Measurements from ENCODE around the gene SLC8B1. TPM values are rescaled to one million over a fixed set of nuclear protein-coding genes. Genes with fewer than 3 reads are reported as not detected.

SLC8B1 gene
- total RNA-seq, 1 donor from 2014 or later, result 44.6 TPM

DNA sequence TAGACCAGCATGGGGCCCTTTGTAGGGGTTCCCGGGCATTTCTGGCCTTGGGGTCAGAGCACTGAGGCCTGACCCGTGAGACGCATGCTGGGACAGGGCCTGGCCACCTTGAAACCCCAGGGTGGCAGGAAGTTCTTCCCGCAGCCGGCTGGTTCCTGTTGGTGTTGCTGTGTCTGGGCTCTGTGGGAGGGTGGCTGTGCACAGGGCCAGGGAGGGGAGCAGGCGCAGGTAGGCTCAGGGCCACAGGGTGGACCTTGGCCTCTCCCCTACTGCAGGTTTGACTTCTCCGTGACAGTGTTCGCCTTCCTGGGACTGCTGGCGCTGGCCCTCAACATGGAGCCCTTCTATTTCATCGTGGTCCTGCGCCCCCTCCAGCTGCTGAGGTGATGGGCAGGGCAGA lies 48.2 kb downstream of the SLC8B1 start:
- Mint-ChIP-seq H3K4me3 (ENCODE audit: unreplicated experiment) (no peak overlapping the region), H3K9me3 (ENCODE audit: unreplicated experiment) (no peaks in the 10 kb centered on the region), H3K27me3 (ENCODE audit: unreplicated experiment) (peaks cover 3% of the 10 kb centered on the region), H3K27ac (ENCODE audit: unreplicated experiment) (no peak overlapping the region), H3K4me1 (ENCODE audit: unreplicated experiment) (peaks cover 12% of the 10 kb centered on the region), H3K36me3 (ENCODE audit: low read depth, unreplicated experiment) (peaks cover 10% of the 10 kb centered on the region)
- TF ChIP-seq, protein P1, sequence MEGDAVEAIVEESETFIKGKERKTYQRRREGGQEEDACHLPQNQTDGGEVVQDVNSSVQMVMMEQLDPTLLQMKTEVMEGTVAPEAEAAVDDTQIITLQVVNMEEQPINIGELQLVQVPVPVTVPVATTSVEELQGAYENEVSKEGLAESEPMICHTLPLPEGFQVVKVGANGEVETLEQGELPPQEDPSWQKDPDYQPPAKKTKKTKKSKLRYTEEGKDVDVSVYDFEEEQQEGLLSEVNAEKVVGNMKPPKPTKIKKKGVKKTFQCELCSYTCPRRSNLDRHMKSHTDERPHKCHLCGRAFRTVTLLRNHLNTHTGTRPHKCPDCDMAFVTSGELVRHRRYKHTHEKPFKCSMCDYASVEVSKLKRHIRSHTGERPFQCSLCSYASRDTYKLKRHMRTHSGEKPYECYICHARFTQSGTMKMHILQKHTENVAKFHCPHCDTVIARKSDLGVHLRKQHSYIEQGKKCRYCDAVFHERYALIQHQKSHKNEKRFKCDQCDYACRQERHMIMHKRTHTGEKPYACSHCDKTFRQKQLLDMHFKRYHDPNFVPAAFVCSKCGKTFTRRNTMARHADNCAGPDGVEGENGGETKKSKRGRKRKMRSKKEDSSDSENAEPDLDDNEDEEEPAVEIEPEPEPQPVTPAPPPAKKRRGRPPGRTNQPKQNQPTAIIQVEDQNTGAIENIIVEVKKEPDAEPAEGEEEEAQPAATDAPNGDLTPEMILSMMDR (IDR thresholded peaks at IDR 0.05; ENCODE audit: unreplicated experiment), result no peak
- DNase-seq (ENCODE audit: low spot score), result no peak

DNA sequence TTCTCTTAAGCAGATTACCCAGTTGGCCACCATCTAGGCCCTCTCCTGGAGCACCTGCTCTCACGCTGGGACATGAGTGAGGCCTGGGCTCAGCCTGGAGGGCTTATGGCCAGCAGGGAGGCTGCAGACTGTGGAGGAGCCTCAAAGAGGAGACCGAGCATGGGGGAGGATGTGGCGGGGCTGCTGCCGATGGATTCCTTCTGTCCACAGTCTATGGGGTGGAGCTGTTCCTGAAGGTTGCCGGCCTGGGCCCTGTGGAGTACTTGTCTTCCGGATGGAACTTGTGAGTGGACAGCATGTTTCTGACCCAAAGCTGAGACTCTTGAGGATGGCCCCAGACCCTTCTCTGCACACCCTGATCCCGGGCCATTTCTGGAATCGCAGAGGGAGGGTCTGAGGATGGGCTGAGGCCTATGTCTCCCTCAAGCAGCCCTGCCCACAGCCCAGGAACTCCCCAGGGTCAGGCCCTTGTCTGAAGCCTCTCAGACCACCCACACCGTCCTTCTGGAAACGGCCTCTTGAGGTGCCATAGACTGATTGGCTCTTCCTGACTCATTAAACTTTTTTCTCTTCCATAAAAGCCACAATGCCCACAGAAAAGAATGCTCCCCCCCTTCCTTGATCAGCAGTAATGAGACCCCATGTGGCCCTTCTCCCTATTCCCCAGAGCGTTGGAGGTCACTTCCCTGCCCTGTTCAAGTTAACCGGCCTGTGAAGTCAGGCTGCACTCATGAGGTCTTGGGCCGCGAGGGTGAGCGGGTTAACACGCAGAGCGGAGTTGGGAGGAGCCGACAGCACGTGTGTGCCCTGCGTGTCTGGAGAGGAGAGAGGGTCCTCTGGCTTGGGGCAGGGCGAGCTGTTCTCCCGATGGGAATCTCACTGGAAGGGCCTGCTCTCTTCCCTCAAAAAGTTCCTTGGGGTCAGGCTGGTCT lies 49.0 kb downstream of the SLC8B1 start:
- Mint-ChIP-seq H3K4me3 (ENCODE audit: unreplicated experiment) (no peak overlapping the region), H3K27ac (ENCODE audit: unreplicated experiment) (no peak overlapping the region), H3K36me3 (ENCODE audit: low read depth, unreplicated experiment) (peaks cover 10% of the 10 kb centered on the region), H3K4me1 (ENCODE audit: unreplicated experiment) (peaks cover 12% of the 10 kb centered on the region), H3K9me3 (ENCODE audit: unreplicated experiment) (no peaks in the 10 kb centered on the region), H3K27me3 (ENCODE audit: unreplicated experiment) (peaks cover under 1% of the 10 kb centered on the region)
- TF ChIP-seq, protein P1 (IDR thresholded peaks at IDR 0.05; ENCODE audit: unreplicated experiment), result no peak
- DNase-seq (ENCODE audit: low spot score), result no peak

DNA sequence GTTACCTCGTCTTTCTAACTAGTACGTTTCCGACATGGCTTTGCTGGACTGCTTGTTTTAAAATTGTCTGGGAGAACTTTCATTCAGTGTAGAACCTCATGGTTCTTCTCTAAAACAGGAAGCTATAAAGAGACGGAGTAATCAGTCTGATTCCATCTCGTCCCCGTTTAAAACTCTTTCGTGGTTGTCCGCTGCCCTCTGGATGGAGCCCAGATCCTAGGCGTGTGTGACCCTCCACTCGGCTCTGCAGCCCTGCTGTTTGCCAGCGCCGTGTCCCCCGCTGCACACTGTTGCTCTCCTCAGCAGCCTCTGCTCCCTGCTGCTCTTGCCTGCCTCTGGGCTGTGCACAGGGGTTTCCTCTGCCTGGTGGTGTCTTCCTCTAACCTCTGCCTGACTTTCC lies 50.2 kb downstream of the SLC8B1 start:
- DNase-seq (ENCODE audit: low spot score), result no peak
- Mint-ChIP-seq H3K27me3 (ENCODE audit: unreplicated experiment) (no peaks in the 10 kb centered on the region), H3K4me3 (ENCODE audit: unreplicated experiment) (no peak overlapping the region), H3K36me3 (ENCODE audit: low read depth, unreplicated experiment) (peaks cover 10% of the 10 kb centered on the region), H3K4me1 (ENCODE audit: unreplicated experiment) (peaks cover 12% of the 10 kb centered on the region), H3K9me3 (ENCODE audit: unreplicated experiment) (no peaks in the 10 kb centered on the region), H3K27ac (ENCODE audit: unreplicated experiment) (no peak overlapping the region)
- TF ChIP-seq, protein P1 (IDR thresholded peaks at IDR 0.05; ENCODE audit: unreplicated experiment), result no peak

DNA sequence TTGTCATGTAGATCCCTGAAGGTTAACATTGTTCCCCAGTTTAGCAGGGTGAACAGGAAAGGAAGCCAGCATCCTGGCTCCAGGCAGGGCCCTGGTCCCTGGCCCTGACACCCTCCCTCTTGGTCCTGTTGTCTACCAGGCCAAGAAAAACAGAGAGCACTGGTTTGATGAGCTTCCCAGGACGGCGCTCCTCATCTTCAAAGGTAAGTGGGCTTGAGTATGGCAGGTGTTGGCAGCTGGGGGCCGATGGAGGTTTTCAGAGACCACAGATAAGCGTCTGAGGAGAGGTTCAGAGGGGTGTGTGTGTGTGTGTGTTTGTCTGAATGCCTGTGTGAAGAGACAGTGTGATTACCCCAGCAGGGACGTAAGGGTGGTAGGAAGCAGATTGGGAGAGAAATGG lies 56.3 kb downstream of the SLC8B1 start:
- TF ChIP-seq, protein P1 (IDR thresholded peaks at IDR 0.05; ENCODE audit: unreplicated experiment), result no peak
- Mint-ChIP-seq H3K9me3 (ENCODE audit: unreplicated experiment) (no peaks in the 10 kb centered on the region), H3K4me3 (ENCODE audit: unreplicated experiment) (no peak overlapping the region), H3K27me3 (ENCODE audit: unreplicated experiment) (no peaks in the 10 kb centered on the region), H3K27ac (ENCODE audit: unreplicated experiment) (peak overlapping the region; percentile 9), H3K4me1 (ENCODE audit: unreplicated experiment) (peaks cover 3% of the 10 kb centered on the region), H3K36me3 (ENCODE audit: low read depth, unreplicated experiment) (no peaks in the 10 kb centered on the region)
- DNase-seq (ENCODE audit: low spot score), result no peak

DNA sequence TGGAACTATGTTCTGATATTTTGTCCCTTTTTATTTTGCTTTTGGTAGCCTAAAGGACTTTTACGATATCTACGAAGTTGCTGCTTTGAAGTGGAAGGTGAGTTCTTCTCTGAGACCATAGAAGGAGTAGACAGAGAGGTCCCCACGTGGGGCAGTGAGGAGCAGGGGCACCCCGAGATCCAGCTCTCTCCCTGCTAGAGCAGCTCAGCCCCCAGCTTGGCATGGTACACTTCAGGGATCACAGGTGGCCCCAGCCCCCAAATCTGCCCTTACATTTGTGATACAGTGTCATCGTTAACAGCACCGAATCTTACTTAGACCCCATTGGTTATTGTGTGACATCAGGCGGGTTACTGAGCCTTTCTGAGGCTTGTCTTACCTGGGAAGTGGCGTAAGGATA lies 56.8 kb downstream of the SLC8B1 start:
- H3K4me1 Mint-ChIP-seq (ENCODE audit: unreplicated experiment), result peaks cover 3% of the 10 kb centered on the region
- TF ChIP-seq, protein P1 (IDR thresholded peaks at IDR 0.05; ENCODE audit: unreplicated experiment), result no peak
- H3K36me3 Mint-ChIP-seq (ENCODE audit: low read depth, unreplicated experiment), result no peaks in the 10 kb centered on the region
- no peak overlapping the region for H3K27ac Mint-ChIP-seq (ENCODE audit: unreplicated experiment)
- no peak for DNase-seq (ENCODE audit: low spot score)
- no peaks in the 10 kb centered on the region for H3K27me3 Mint-ChIP-seq (ENCODE audit: unreplicated experiment)
- H3K4me3 Mint-ChIP-seq (ENCODE audit: unreplicated experiment), result no peak overlapping the region
- no peaks in the 10 kb centered on the region for H3K9me3 Mint-ChIP-seq (ENCODE audit: unreplicated experiment)

Data from endothelial cell (in vitro differentiated cells).